B cell (primary cell): ENCODE data around the gene ZSWIM7. TPM values are rescaled to one million over a fixed set of nuclear protein-coding genes. Genes with fewer than 3 reads are reported as not detected.

Experiments used
- ATAC-seq: fragments of 200-7000 bp; cut with Tn5 transposase; one replicate; pipeline ENCODE4 v1.10.0; 2021; ENCODE audit warnings: low read depth, mild to moderate bottlenecking, moderate number of reproducible peaks, moderate library complexity
- CTCF ChIA-PET: fragments of 350-600 bp; sonication (Branson Sonifier 250); formaldehyde crosslinking; loops from one replicate; lab custom pipeline; 2021; ENCODE audit warnings: antibody characterized with exemption, inconsistent platforms; lab: Charles Lee
- POLR2A ChIA-PET: fragments of 350-600 bp; sonication (Branson Sonifier 250); formaldehyde crosslinking; loops from one replicate; lab custom pipeline; 2021; ENCODE audit warnings: antibody characterized with exemption; lab: Charles Lee
- DNase-seq: peaks from one replicate; pipeline ENCODE4 v3.0.0; 2013
- H2AFZ ChIP-seq: 2 replicates; pipeline ENCODE4 v1.6.1; 2012; ENCODE audit warnings: mild to moderate bottlenecking, low read depth, low read length; ENCODE audit not compliant: insufficient read depth, poor library complexity, severe bottlenecking
- H3K27ac ChIP-seq, 2 donors: 1 replicate in 1 of 2; 2 replicates in 1 of 2; pipeline ENCODE4 v1.5.1; 2012 to 2013; ENCODE audit warnings: low read length in 2 of 2, mild to moderate bottlenecking in 2 of 2, moderate library complexity in 1 of 2
- H3K27me3 ChIP-seq, 4 experiments: fragments of 200-600 bp in 1 of 4; sonication (generic) in 1 of 4; replicated peaks in 1 of 4; 1 replicate in 2 of 4; 2 replicates in 2 of 4; pipeline versions ENCODE4 v1.6.1 to v1.7.0; 2013 to 2016; ENCODE audit warnings: low read length in 3 of 4, mild to moderate bottlenecking in 2 of 4, mixed read lengths in 1 of 4, moderate library complexity in 1 of 4; ENCODE audit not compliant: insufficient read depth in 4 of 4, control insufficient read depth in 3 of 4; ENCODE audit errors: control extremely low read depth in 1 of 4
- H3K36me3 ChIP-seq, 2 experiments: replicated peaks in 1 of 2; 1 replicate in 1 of 2; 2 replicates in 1 of 2; pipeline versions ENCODE4 v1.6.1 to v1.7.1; 2013; ENCODE audit warnings: low read length in 1 of 2; ENCODE audit not compliant: insufficient read depth in 2 of 2, control insufficient read depth in 1 of 2; ENCODE audit errors: control extremely low read depth in 1 of 2, extremely low read depth in 1 of 2
- H3K4me1 ChIP-seq, 2 donors: fragments of 200-600 bp in 1 of 2; sonication (generic) in 1 of 2; 1 replicate in 1 of 2; 2 replicates in 1 of 2; pipeline versions ENCODE4 v1.5.1 to v1.6.1; 2013 to 2017; ENCODE audit warnings: low read length in 2 of 2; ENCODE audit not compliant: control insufficient read depth in 2 of 2, insufficient read depth in 2 of 2
- H3K4me2 ChIP-seq: replicated peaks from 2 replicates; pipeline ENCODE3; 2012; ENCODE audit warnings: mild to moderate bottlenecking, low read depth, low read length; ENCODE audit not compliant: poor library complexity, severe bottlenecking
- H3K4me3 ChIP-seq, 5 experiments: fragments of 200-600 bp in 1 of 5; sonication (generic) in 1 of 5; 1 replicate in 3 of 5; 2 replicates in 2 of 5; pipeline versions ENCODE4 v1.5.1 to v1.7.0; 2011 to 2016; ENCODE audit warnings: low read length in 4 of 5, mild to moderate bottlenecking in 4 of 5, low read depth in 2 of 5, control low read depth in 1 of 5, moderate library complexity in 1 of 5; ENCODE audit not compliant: insufficient read depth in 1 of 5; ENCODE audit errors: control extremely low read depth in 1 of 5, extremely low read depth in 1 of 5
- H3K79me2 ChIP-seq: fragments of 200-600 bp; sonication (generic); one replicate; pipeline ENCODE4 v1.6.0; 2016; ENCODE audit warnings: low read length; ENCODE audit not compliant: control insufficient read depth, insufficient read depth
- H3K9ac ChIP-seq: fragments of 200-600 bp; sonication (generic); 2 replicates; pipeline ENCODE4 v1.6.1; 2017; ENCODE audit warnings: mild to moderate bottlenecking, low read length, moderate library complexity
- H3K9me3 ChIP-seq, 3 donors: one replicate each; pipeline versions ENCODE4 v1.6.1 to v1.7.1; 2013; ENCODE audit warnings: low read length in 2 of 3; ENCODE audit not compliant: control insufficient read depth in 2 of 3, insufficient read depth in 1 of 3; ENCODE audit errors: control extremely low read depth in 1 of 3
- H4K20me1 ChIP-seq: 2 replicates; pipeline ENCODE4 v1.6.0; 2012; ENCODE audit warnings: mild to moderate bottlenecking, low read length; ENCODE audit not compliant: insufficient read depth, control insufficient read depth, poor library complexity, severe bottlenecking
- H3K27ac Mint-ChIP-seq: one replicate; pipeline ENCODE4 v1.8.0; 2021; ENCODE audit warnings: mixed read lengths
- H3K27me3 Mint-ChIP-seq: one replicate; pipeline ENCODE4 v1.8.0; 2021; ENCODE audit warnings: mixed read lengths
- H3K4me1 Mint-ChIP-seq: one replicate; pipeline ENCODE4 v1.8.0; 2021; ENCODE audit warnings: mixed read lengths
- H3K4me3 Mint-ChIP-seq: one replicate; pipeline ENCODE4 v1.8.0; 2021; ENCODE audit warnings: mixed read lengths
- H3K9me3 Mint-ChIP-seq: one replicate; pipeline ENCODE4 v1.8.0; 2022; ENCODE audit warnings: mixed read lengths; ENCODE audit not compliant: insufficient read depth
- EZH2 ChIP-seq: IDR thresholded peaks from 2 replicates; pipeline ENCODE4 v1.6.1; 2012; ENCODE audit warnings: borderline replicate concordance, low read depth, mild to moderate bottlenecking, moderate library complexity, low read length; ENCODE audit not compliant: insufficient read depth, poor library complexity, severe bottlenecking
- WGBS: methylation state at CpG from one replicate; pipeline ENCODE4 v1.1.5; 2013; ENCODE audit warnings: missing lambda C conversion rate; ENCODE audit not compliant: insufficient coverage; 5-methylcytosine and 5-hydroxymethylcytosine counted together
- intact Hi-C: fragments of 100-400 bp; cut with micrococcal nuclease; formaldehyde crosslinking; loops from one replicate; pipeline ENCODE4 v1.10.0; 2022
- polyA plus RNA-seq: library from polyadenylated mRNA; depleted of rRNA; stranded (reverse); fragments of >200 nt; gene quantifications from 2 replicates; pipeline ENCODE4 v1.2.3, GENCODE V29; 2012
- total RNA-seq, 2 donors: library from RNA; stranded (reverse); fragments of 120-200 nt in 1 of 2; gene quantifications; 1 replicate in 1 of 2; 2 replicates in 1 of 2; pipeline versions ENCODE4 v1.2.3 to v1.2.4, GENCODE V29; 2013 to 2022
- TF ChIP-seq, protein P1 (sequence below): fragments of 200-600 bp; IDR thresholded peaks from one replicate; pipeline ENCODE4 v1.8.0; 2022; ENCODE audit warnings: antibody characterized with exemption, mild to moderate bottlenecking

ZSWIM7 gene
- total and polyA plus RNA-seq, 2 donors (not counting 1 experiment from before 2014, with no cell fraction given): 25.1 to 39.3 TPM

DNA sequence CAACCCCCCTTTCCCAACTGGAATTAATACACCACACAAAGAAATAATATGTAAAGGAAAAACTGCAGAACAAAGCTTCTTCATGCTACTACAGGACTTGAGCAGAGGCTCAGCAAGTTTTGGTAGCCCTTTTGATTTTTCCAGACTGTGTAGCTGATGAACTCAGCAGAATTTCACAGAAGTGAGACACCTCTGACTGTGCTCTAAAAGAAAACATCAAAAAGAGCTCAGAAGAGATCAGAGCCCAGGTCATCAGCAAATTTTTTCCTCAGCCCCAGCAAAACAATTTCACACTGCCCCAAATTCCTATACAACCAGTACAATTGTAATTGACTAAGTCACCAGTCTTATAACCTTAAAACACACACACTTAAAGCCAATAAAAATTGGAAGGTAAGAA, 38.1 kb upstream of the ZSWIM7 start:
- Histone ChIP-seq H3K36me3 (peaks cover 3 to 79% of the 10 kb centered on the region in 2 experiments), H3K9ac (no peak overlapping the region), H3K27me3 (no peaks in the 10 kb centered on the region), H3K4me2 (no peak overlapping the region), H3K4me1 (no peaks in the 10 kb centered on the region), H2AFZ (no peak overlapping the region), H4K20me1 (no peaks in the 10 kb centered on the region), H3K4me3 (no peak overlapping the region), H3K79me2 (no peaks in the 10 kb centered on the region), H3K9me3 (no peaks in the 10 kb centered on the region), H3K27ac (peak overlapping the region in 1 of 2 donors; percentile 24)
- Mint-ChIP-seq H3K27me3 (no peaks in the 10 kb centered on the region), H3K4me3 (no peak overlapping the region), H3K4me1 (no peaks in the 10 kb centered on the region), H3K27ac (no peak overlapping the region), H3K9me3 (no peaks in the 10 kb centered on the region)
- ChIA-PET CTCF (interaction anchor here (0.5 kb wide), 1 partner anchor 709 kb away, joined by 3 read pairs; no protein-coding TSS in a partner anchor), POLR2A (no interaction called here)
- intact Hi-C loops: no loop called here
- TF ChIP-seq EZH2: no peak
- TF ChIP-seq, protein P1, sequence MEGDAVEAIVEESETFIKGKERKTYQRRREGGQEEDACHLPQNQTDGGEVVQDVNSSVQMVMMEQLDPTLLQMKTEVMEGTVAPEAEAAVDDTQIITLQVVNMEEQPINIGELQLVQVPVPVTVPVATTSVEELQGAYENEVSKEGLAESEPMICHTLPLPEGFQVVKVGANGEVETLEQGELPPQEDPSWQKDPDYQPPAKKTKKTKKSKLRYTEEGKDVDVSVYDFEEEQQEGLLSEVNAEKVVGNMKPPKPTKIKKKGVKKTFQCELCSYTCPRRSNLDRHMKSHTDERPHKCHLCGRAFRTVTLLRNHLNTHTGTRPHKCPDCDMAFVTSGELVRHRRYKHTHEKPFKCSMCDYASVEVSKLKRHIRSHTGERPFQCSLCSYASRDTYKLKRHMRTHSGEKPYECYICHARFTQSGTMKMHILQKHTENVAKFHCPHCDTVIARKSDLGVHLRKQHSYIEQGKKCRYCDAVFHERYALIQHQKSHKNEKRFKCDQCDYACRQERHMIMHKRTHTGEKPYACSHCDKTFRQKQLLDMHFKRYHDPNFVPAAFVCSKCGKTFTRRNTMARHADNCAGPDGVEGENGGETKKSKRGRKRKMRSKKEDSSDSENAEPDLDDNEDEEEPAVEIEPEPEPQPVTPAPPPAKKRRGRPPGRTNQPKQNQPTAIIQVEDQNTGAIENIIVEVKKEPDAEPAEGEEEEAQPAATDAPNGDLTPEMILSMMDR: no peak
- no peak for DNase-seq
- ATAC-seq: no peak

DNA sequence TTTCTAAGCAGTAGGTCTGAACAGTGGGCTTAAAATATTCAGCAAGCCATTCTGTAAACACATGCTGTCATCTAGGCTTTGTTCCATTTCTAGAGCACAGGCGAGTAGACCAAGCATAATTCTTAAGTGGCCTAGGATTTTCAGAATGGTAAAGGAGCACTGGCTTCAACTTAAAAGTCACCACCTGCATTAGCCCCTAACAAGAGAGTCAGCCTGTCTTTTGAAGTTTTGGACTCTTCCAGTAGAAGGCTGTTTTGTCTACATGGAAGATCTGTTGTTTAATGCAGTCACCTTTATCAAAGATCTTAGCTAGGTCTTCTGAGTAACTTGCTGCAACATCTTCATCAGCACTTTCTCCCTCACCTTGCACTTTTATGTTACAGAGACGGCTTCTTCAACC, 36.8 kb upstream of the ZSWIM7 start:
- Histone ChIP-seq H3K27ac (no peak overlapping the region), H3K4me3 (no peak overlapping the region), H3K4me2 (no peak overlapping the region), H3K27me3 (no peaks in the 10 kb centered on the region), H2AFZ (no peak overlapping the region), H3K9ac (no peak overlapping the region), H3K36me3 (peaks cover 3 to 84% of the 10 kb centered on the region in 2 experiments), H3K4me1 (no peaks in the 10 kb centered on the region), H3K9me3 (no peaks in the 10 kb centered on the region), H3K79me2 (no peaks in the 10 kb centered on the region), H4K20me1 (no peaks in the 10 kb centered on the region)
- TF ChIP-seq EZH2: no peak
- TF ChIP-seq, protein P1: no peak
- Mint-ChIP-seq H3K4me3 (no peak overlapping the region), H3K9me3 (no peaks in the 10 kb centered on the region), H3K27ac (no peak overlapping the region), H3K27me3 (no peaks in the 10 kb centered on the region), H3K4me1 (no peaks in the 10 kb centered on the region)
- DNase-seq: no peak
- ChIA-PET CTCF (no interaction called here), POLR2A (no interaction called here)
- 100% methylated on average over 1 of the region's 2 CpGs for WGBS
- no peak for ATAC-seq
- intact Hi-C loops: no loop called here
